Inferior parietal cortex (tissue), 1 donor: ENCODE results near the gene ZNF398.

Experiments
- DNase-seq: peaks from one replicate; pipeline ENCODE4 v3.0.0-alpha.2; 2016; ENCODE audit errors: extremely low spot score

ZNF398 gene

GRCh38 chr7:149147752-149148653 is 750 bp downstream of the ZNF398 start:
- peak; percentile 35 for DNase-seq

GRCh38 chr7:149150981-149151380 is 3.7 kb downstream of the ZNF398 start:
- DNase-seq = no peak

- DNase-seq = no peak
Measured at GRCh38 chr7:149153346-149153745, 6.1 kb downstream of the ZNF398 start.

- DNase-seq = no peak
Measured at GRCh38 chr7:149154056-149154455, 6.8 kb downstream of the ZNF398 start.

GRCh38 chr7:149156898-149157297 is 9.6 kb downstream of the ZNF398 start:
- DNase-seq = no peak

- no peak for DNase-seq
Measured at GRCh38 chr7:149161241-149161848, 14.1 kb downstream of the ZNF398 start.

- DNase-seq = no peak
Measured at GRCh38 chr7:149166142-149166541, 18.9 kb downstream of the ZNF398 start.

GRCh38 chr7:149166630-149167352 is 19.5 kb downstream of the ZNF398 start:
- no peak for DNase-seq

GRCh38 chr7:149171892-149172533 is 24.8 kb downstream of the ZNF398 start:
- no peak for DNase-seq

- DNase-seq = no peak
Measured at GRCh38 chr7:149172534-149172920, 25.3 kb downstream of the ZNF398 start.

GRCh38 chr7:149175150-149175549 is 27.9 kb downstream of the ZNF398 start:
- DNase-seq = no peak

- no peak for DNase-seq
Measured at GRCh38 chr7:149179241-149179640, 32.0 kb downstream of the ZNF398 start.

GRCh38 chr7:149180722-149181449 is 33.6 kb downstream of the ZNF398 start:
- no peak for DNase-seq

GRCh38 chr7:149181450-149181790 is 34.2 kb downstream of the ZNF398 start:
- DNase-seq = no peak

GRCh38 chr7:149184274-149184673 is 37.0 kb downstream of the ZNF398 start:
- no peak for DNase-seq

GRCh38 chr7:149188213-149188612 is 41.0 kb downstream of the ZNF398 start:
- DNase-seq = no peak

GRCh38 chr7:149188637-149189259 is 41.5 kb downstream of the ZNF398 start:
- no peak for DNase-seq

- no peak for DNase-seq
Measured at GRCh38 chr7:149191851-149192250, 44.6 kb downstream of the ZNF398 start.

GRCh38 chr7:149194799-149195179 is 47.5 kb downstream of the ZNF398 start:
- DNase-seq = no peak

GRCh38 chr7:149195180-149196150 is 48.2 kb downstream of the ZNF398 start, which contains the start of gene ZNF282:
TSS of gene ZNF282 (plus strand) at chr7:149195546. CDS start at chr7:149195590, 44 bp downstream.
- peak; percentile 85 for DNase-seq
